Mesenchymal stem cell (in vitro differentiated cells and primary cell): ENCODE results near the gene VAMP1.
"Not testable (repeated sequence)": the region's sequence is repeated elsewhere in the genome, so short reads cannot be mapped to it uniquely, and the experiment has no call there.

Source experiments
- DNase-seq: peaks from one replicate; pipeline ENCODE4 v3.0.0-alpha.2; 2013
- H2AFZ ChIP-seq: one replicate; pipeline ENCODE4 v1.6.1; 2013; ENCODE audit warnings: low read depth, mild to moderate bottlenecking, control low read depth, inconsistent platforms, low read length, moderate library complexity
- H2AK5ac ChIP-seq: 2 replicates; pipeline ENCODE4 v1.6.1; 2013; ENCODE audit warnings: low read length, moderate library complexity, mild to moderate bottlenecking, inconsistent platforms; ENCODE audit not compliant: severe bottlenecking
- H2BK120ac ChIP-seq: one replicate; pipeline ENCODE4 v1.6.1; 2013; ENCODE audit warnings: low read depth, mild to moderate bottlenecking, inconsistent platforms, low read length, moderate library complexity
- H2BK12ac ChIP-seq, 2 experiments: one replicate each; pipeline ENCODE4 v1.6.1; 2013; ENCODE audit warnings: inconsistent platforms in 2 of 2, low read length in 2 of 2, mild to moderate bottlenecking in 2 of 2, moderate library complexity in 2 of 2, control low read depth in 1 of 2
- H2BK15ac ChIP-seq: one replicate; pipeline ENCODE4 v1.6.1; 2013; ENCODE audit warnings: mild to moderate bottlenecking, low read depth, inconsistent platforms; ENCODE audit not compliant: poor library complexity, severe bottlenecking
- H2BK5ac ChIP-seq: 2 replicates; pipeline ENCODE4 v1.6.1; 2013; ENCODE audit warnings: low read depth, mild to moderate bottlenecking, low read length, control low read depth, inconsistent platforms; ENCODE audit not compliant: poor library complexity, severe bottlenecking
- H3K14ac ChIP-seq, 2 experiments: one replicate each; pipeline ENCODE4 v1.6.1; 2013; ENCODE audit warnings: inconsistent platforms in 2 of 2, low read length in 2 of 2, control low read depth in 1 of 2, mild to moderate bottlenecking in 1 of 2, moderate library complexity in 1 of 2
- H3K18ac ChIP-seq, 2 experiments: one replicate each; pipeline ENCODE4 v1.6.1; 2013; ENCODE audit warnings: inconsistent platforms in 2 of 2, low read length in 2 of 2, control low read depth in 1 of 2, low read depth in 1 of 2, mild to moderate bottlenecking in 1 of 2
- H3K23ac ChIP-seq, 2 experiments: one replicate each; pipeline ENCODE4 v1.6.1; 2013; ENCODE audit warnings: inconsistent platforms in 2 of 2, low read length in 2 of 2, mild to moderate bottlenecking in 2 of 2, moderate library complexity in 2 of 2, control low read depth in 1 of 2
- H3K27ac ChIP-seq: 2 replicates; pipeline ENCODE4 v1.5.1; 2013; ENCODE audit warnings: mild to moderate bottlenecking, moderate library complexity, low read length, control low read depth, inconsistent platforms; ENCODE audit not compliant: poor library complexity, severe bottlenecking
- H3K27me3 ChIP-seq, 2 experiments: 2 replicates each; pipeline versions ENCODE4 v1.6.1 to v1.7.0; 2013; ENCODE audit warnings: low read length in 2 of 2, mild to moderate bottlenecking in 2 of 2, moderate library complexity in 2 of 2, control low read depth in 1 of 2, inconsistent platforms in 1 of 2; ENCODE audit not compliant: control insufficient read depth in 1 of 2, insufficient read depth in 1 of 2
- H3K36me3 ChIP-seq, 2 experiments: 2 replicates each; pipeline versions ENCODE4 v1.6.1 to v1.7.0; 2013; ENCODE audit warnings: low read length in 2 of 2, control low read depth in 1 of 2, inconsistent platforms in 1 of 2, low read depth in 1 of 2, mild to moderate bottlenecking in 1 of 2; ENCODE audit not compliant: insufficient read depth in 2 of 2, control insufficient read depth in 1 of 2
- H3K4ac ChIP-seq, 2 experiments: one replicate each; pipeline ENCODE4 v1.6.1; 2013; ENCODE audit warnings: inconsistent platforms in 2 of 2, low read length in 2 of 2, mild to moderate bottlenecking in 2 of 2, moderate library complexity in 2 of 2, control low read depth in 1 of 2, low read depth in 1 of 2
- H3K4me1 ChIP-seq: 2 replicates; pipeline ENCODE4 v1.6.1; 2013; ENCODE audit warnings: low read depth, low read length, control low read depth; ENCODE audit not compliant: control insufficient read depth, insufficient read depth
- H3K4me2 ChIP-seq: 2 replicates; pipeline ENCODE4 v1.6.1; 2013; ENCODE audit warnings: low read length, mild to moderate bottlenecking, inconsistent platforms; ENCODE audit not compliant: poor library complexity, severe bottlenecking
- H3K4me3 ChIP-seq, 2 experiments: 2 replicates each; pipeline versions ENCODE4 v1.5.1 to v1.7.0; 2013; ENCODE audit warnings: low read length in 2 of 2, mild to moderate bottlenecking in 2 of 2, control low read depth in 1 of 2, low read depth in 1 of 2; ENCODE audit not compliant: insufficient read depth in 1 of 2
- H3K79me1 ChIP-seq: replicated peaks from 2 replicates; pipeline ENCODE4 v1.6.1; 2013; ENCODE audit warnings: mild to moderate bottlenecking, control low read depth, low read length, inconsistent platforms; ENCODE audit not compliant: poor library complexity, severe bottlenecking
- H3K9ac ChIP-seq: 2 replicates; pipeline ENCODE4 v1.7.0; 2013; ENCODE audit warnings: mild to moderate bottlenecking, low read length, moderate library complexity
- H3K9me3 ChIP-seq: 2 replicates; pipeline ENCODE4 v1.7.0; 2013; ENCODE audit warnings: mild to moderate bottlenecking, low read length; ENCODE audit not compliant: control insufficient read depth
- H4K8ac ChIP-seq: one replicate; pipeline ENCODE4 v1.6.1; 2013; ENCODE audit warnings: inconsistent platforms, mild to moderate bottlenecking, low read length, moderate library complexity
- H4K91ac ChIP-seq: one replicate; pipeline ENCODE4 v1.6.1; 2013; ENCODE audit warnings: mild to moderate bottlenecking, low read length, inconsistent platforms
- WGBS: methylation state at CpG from one replicate; pipeline ENCODE4 v1.1.7; 2013; ENCODE audit warnings: mixed read lengths; 5-methylcytosine and 5-hydroxymethylcytosine counted together

The VAMP1 gene

GRCh38 chr12:6490673-6491072 lies 20.2 kb upstream of the VAMP1 start:
- not testable (repeated sequence) for H3K14ac ChIP-seq, H4K91ac ChIP-seq, H3K23ac ChIP-seq, H2AFZ ChIP-seq, H2BK12ac ChIP-seq, H3K9ac ChIP-seq, H3K9me3 ChIP-seq, H4K8ac ChIP-seq, H2BK15ac ChIP-seq, H3K18ac ChIP-seq, H2AK5ac ChIP-seq, H3K4me3 ChIP-seq, H3K4me2 ChIP-seq, DNase-seq, H2BK5ac ChIP-seq, H3K27me3 ChIP-seq, H2BK120ac ChIP-seq, H3K4me1 ChIP-seq, H3K27ac ChIP-seq, H3K4ac ChIP-seq
- no CpG with 5 or more reads among the region's 1 CpG for WGBS
- Histone ChIP-seq H3K79me1 (peaks cover 19% of the 10 kb centered on the region), H3K36me3 (peaks cover 3 to 17% of the 10 kb centered on the region in 2 experiments)

GRCh38 chr12:6489449-6489848 lies 19.0 kb upstream of the VAMP1 start:
- no peak overlapping the region for H3K4me3 ChIP-seq

GRCh38 chr12:6488240-6488639 lies 17.8 kb upstream of the VAMP1 start:
- H3K9me3 ChIP-seq = no peaks in the 10 kb centered on the region
- H4K8ac ChIP-seq = no peak overlapping the region
- H2BK5ac ChIP-seq = no peak overlapping the region
- H3K4me2 ChIP-seq = no peak overlapping the region
- no peak overlapping the region for H3K14ac ChIP-seq
- peaks cover 3 to 10% of the 10 kb centered on the region in 2 experiments for H3K36me3 ChIP-seq
- no peak overlapping the region for H3K4ac ChIP-seq
- peaks cover 15% of the 10 kb centered on the region for H3K79me1 ChIP-seq
- no peak overlapping the region for H3K9ac ChIP-seq
- H3K27ac ChIP-seq = no peak overlapping the region
- no peaks in the 10 kb centered on the region for H3K4me1 ChIP-seq
- H2BK12ac ChIP-seq = no peak overlapping the region
- H3K4me3 ChIP-seq = no peak overlapping the region
- no peak overlapping the region for H4K91ac ChIP-seq
- 88% methylated on average over 1 of the region's 1 CpG for WGBS
- no peak overlapping the region for H3K18ac ChIP-seq
- H2BK15ac ChIP-seq = no peak overlapping the region
- H2AFZ ChIP-seq = no peak overlapping the region
- H3K27me3 ChIP-seq = no peaks in the 10 kb centered on the region
- H3K23ac ChIP-seq = no peak overlapping the region
- H2AK5ac ChIP-seq = no peak overlapping the region
- DNase-seq = no peak
- H2BK120ac ChIP-seq = no peak overlapping the region

More at GRCh38 chr12:6489449-6489848, 19.0 kb upstream of the VAMP1 start:
- H2BK5ac ChIP-seq = no peak overlapping the region
- H3K4me1 ChIP-seq = no peaks in the 10 kb centered on the region
- no peak overlapping the region for H2AFZ ChIP-seq
- no peaks in the 10 kb centered on the region for H3K27me3 ChIP-seq
- no peak overlapping the region for H3K18ac ChIP-seq
- no peak overlapping the region for H3K4me2 ChIP-seq
- H3K79me1 ChIP-seq = peaks cover 15% of the 10 kb centered on the region
- no peak overlapping the region for H2BK120ac ChIP-seq
- peaks cover 3 to 10% of the 10 kb centered on the region in 2 experiments for H3K36me3 ChIP-seq
- H2BK12ac ChIP-seq = no peak overlapping the region
- no peaks in the 10 kb centered on the region for H3K9me3 ChIP-seq
- 80% methylated on average over 3 of the region's 4 CpGs for WGBS
- no peak overlapping the region for H2AK5ac ChIP-seq
- no peak overlapping the region for H3K23ac ChIP-seq
- no peak overlapping the region for H4K8ac ChIP-seq
- H3K14ac ChIP-seq = no peak overlapping the region
- no peak overlapping the region for H4K91ac ChIP-seq
- H3K27ac ChIP-seq = no peak overlapping the region
- no peak overlapping the region for H3K4ac ChIP-seq
- DNase-seq = no peak
- no peak overlapping the region for H3K9ac ChIP-seq
- no peak overlapping the region for H2BK15ac ChIP-seq

GRCh38 chr12:6478416-6478815 lies 7.9 kb upstream of the VAMP1 start:
- Histone ChIP-seq H3K27ac (no peak overlapping the region), H4K91ac (no peak overlapping the region), H3K14ac (no peak overlapping the region), H2BK120ac (no peak overlapping the region), H3K4me3 (no peak overlapping the region), H3K18ac (no peak overlapping the region), H3K4ac (no peak overlapping the region), H3K36me3 (no peaks in the 10 kb centered on the region), H3K9ac (no peak overlapping the region), H2BK15ac (no peak overlapping the region), H3K23ac (no peak overlapping the region), H2AFZ (no peak overlapping the region), H3K27me3 (peaks cover 5 to 6% of the 10 kb centered on the region in 2 experiments), H3K79me1 (no peaks in the 10 kb centered on the region), H4K8ac (no peak overlapping the region), H2BK5ac (no peak overlapping the region), H3K4me2 (no peak overlapping the region), H3K9me3 (no peaks in the 10 kb centered on the region), H2BK12ac (no peak overlapping the region), H3K4me1 (peaks cover 2% of the 10 kb centered on the region), H2AK5ac (no peak overlapping the region)
- no peak for DNase-seq
- 90% methylated on average over 20 of the region's 20 CpGs for WGBS
